NK-92 treated with Interleukin-12 subunit alpha and Interleukin-12 subunit beta, amount 100 ng/mL, for 24 hours (cell line): ENCODE measurements around the gene TBL1XR1.
"Not testable (repeated sequence)": the region's sequence is repeated elsewhere in the genome, so short reads cannot be mapped to it uniquely, and the experiment has no call there.

Source experiments
- DNase-seq: peaks from one replicate; lab custom pipeline; 2025; lab: John Stamatoyannopoulos, UW

Gene TBL1XR1

GRCh38 chr3:177013681-177014280 is 183.5 kb downstream of the TBL1XR1 start:
- DNase-seq: no peak

- no peak for DNase-seq
These were observed 191.4 kb downstream of the TBL1XR1 start for GRCh38 chr3:177005718-177006405.

GRCh38 chr3:177000159-177000558 is 197.1 kb downstream of the TBL1XR1 start:
- DNase-seq: not testable (repeated sequence)

- DNase-seq: no peak
These were observed 201.3 kb downstream of the TBL1XR1 start for GRCh38 chr3:176995946-176996345.

GRCh38 chr3:176994891-176995781 is 202.1 kb downstream of the TBL1XR1 start:
- DNase-seq: no peak

GRCh38 chr3:176994393-176994792 is 202.9 kb downstream of the TBL1XR1 start:
- no peak for DNase-seq

GRCh38 chr3:176992978-176993377 is 204.3 kb downstream of the TBL1XR1 start:
- no peak for DNase-seq

GRCh38 chr3:176992565-176992964 is 204.7 kb downstream of the TBL1XR1 start:
- DNase-seq: no peak

- DNase-seq: no peak
These were observed 208.5 kb downstream of the TBL1XR1 start for GRCh38 chr3:176988795-176989194.

GRCh38 chr3:176987901-176988650 is 209.2 kb downstream of the TBL1XR1 start:
- peak; percentile 14 for DNase-seq

GRCh38 chr3:176978441-176978840 is 218.8 kb downstream of the TBL1XR1 start:
- no peak for DNase-seq

- DNase-seq: no peak
These were observed 220.0 kb downstream of the TBL1XR1 start for GRCh38 chr3:176977331-176977730.

- DNase-seq: no peak
These were observed 220.7 kb downstream of the TBL1XR1 start for GRCh38 chr3:176976586-176976985.

- DNase-seq: no peak
These were observed 223.0 kb downstream of the TBL1XR1 start for GRCh38 chr3:176974279-176974678.

- DNase-seq: peak; percentile 33
These were observed 225.6 kb downstream of the TBL1XR1 start for GRCh38 chr3:176971613-176972174.

- DNase-seq: no peak
These were observed 226.5 kb downstream of the TBL1XR1 start for GRCh38 chr3:176970770-176971169.

- no peak for DNase-seq
These were observed 227.8 kb downstream of the TBL1XR1 start for GRCh38 chr3:176969506-176969905.
